Measurements from ENCODE around the gene CELA1.
"Not testable (repeated sequence)": the region's sequence is repeated elsewhere in the genome, so short reads cannot be mapped to it uniquely, and the experiment has no call there.

CELA1 gene

GRCh38 chr12:51307655-51308593 lies 38.6 kb downstream of the CELA1 start:
- no peak for DNase-seq

- DNase-seq = no peak
Observed at GRCh38 chr12:51306507-51306906, 40.0 kb downstream of the CELA1 start.

GRCh38 chr12:51300768-51301167 lies 45.7 kb downstream of the CELA1 start:
- not testable (repeated sequence) for DNase-seq

- DNase-seq = no peak
Observed at GRCh38 chr12:51295651-51296050, 50.8 kb downstream of the CELA1 start.

GRCh38 chr12:51294097-51294496 lies 52.4 kb downstream of the CELA1 start:
- not testable (repeated sequence) for DNase-seq

GRCh38 chr12:51293696-51294095 lies 52.8 kb downstream of the CELA1 start:
- DNase-seq = no peak

- not testable (repeated sequence) for DNase-seq
Observed at GRCh38 chr12:51291603-51292513, 54.6 kb downstream of the CELA1 start.

GRCh38 chr12:51285843-51286242 lies 60.6 kb downstream of the CELA1 start:
- DNase-seq = no peak

- no peak for DNase-seq
Observed at GRCh38 chr12:51281202-51281924, 65.1 kb downstream of the CELA1 start.

All from NCI-H82 (cell line).